ENCODE measurements around the gene SRSF4.
A peak's percentile ranks its signal among the peaks of the same experiment; 100 is the strongest.

Gene SRSF4

GRCh38 chr1:29200906-29201594 is 19.4 kb upstream of the SRSF4 start:
- DNase-seq (ENCODE audit: low read depth): no peak

GRCh38 chr1:29197993-29198392 is 16.3 kb upstream of the SRSF4 start:
- no peak for DNase-seq (ENCODE audit: low read depth)

- no peak for DNase-seq (ENCODE audit: low read depth)
These were observed 15.9 kb upstream of the SRSF4 start for GRCh38 chr1:29197590-29197924.

DNA sequence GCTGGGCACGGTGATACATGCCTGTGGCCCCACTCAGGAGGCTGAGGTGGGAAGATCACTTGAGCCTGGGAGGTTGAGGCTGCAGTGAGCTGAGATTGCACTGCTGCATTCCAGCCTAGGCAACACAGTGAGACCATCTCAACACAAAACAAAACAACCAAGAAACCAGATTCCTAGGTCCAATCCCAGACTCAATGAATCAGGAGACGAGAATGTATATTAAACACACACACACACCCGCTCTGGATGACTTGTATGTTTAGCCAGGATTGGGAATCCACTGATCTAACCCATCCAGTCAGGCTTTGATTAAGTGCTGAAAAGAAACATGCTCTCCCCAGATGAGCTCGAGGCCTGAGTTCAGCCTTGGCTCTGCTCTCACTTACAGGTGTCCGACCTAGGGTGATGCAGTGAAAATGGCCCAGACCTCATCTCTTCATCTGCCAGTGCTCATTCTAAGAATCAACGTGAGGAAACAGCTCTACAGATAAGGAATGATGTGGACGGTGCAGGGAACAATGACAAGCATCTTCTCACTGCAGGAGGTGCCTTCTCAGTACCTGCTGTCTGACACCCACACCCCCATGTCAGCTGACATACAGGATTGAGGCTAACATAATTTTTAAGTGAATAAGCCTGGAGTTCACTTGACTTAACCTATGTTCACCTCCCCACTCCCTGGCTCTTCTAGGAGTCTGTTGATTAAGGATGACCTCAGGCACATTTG is 15.3 kb upstream of the SRSF4 start:
- DNase-seq (ENCODE audit: low read depth): peak; percentile 57

- no peak for DNase-seq (ENCODE audit: low read depth)
These were observed 14.2 kb upstream of the SRSF4 start for GRCh38 chr1:29195881-29196291.

DNA sequence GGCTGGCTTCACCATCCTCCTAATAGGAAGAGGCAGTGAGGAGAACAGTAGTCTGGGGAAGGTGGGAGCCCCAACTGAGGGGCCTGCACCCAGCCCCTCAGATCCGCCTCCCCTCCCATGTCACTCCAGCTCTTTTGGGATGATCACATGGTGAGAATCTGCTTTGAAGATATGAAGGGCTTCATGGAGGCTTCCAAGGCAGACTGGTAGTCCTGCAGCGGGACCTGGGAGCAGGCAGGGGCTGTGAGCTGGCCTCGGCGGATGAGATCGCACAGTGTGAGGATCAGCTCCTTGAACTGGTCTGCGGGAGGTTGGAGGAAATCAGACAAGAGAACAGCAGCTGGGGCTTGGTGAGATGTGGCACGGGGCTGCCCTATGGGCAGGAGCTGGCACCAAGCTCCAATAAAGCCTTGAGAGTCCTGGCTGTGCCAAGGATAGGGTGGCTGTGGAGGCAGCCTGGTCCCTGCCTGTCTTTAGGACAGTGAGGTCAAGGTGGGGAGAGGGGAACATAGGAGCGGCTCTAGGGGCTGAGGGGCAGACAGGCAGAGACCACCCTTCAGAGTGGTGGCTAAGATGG is 12.3 kb upstream of the SRSF4 start:
- DNase-seq (ENCODE audit: low read depth): no peak

DNA sequence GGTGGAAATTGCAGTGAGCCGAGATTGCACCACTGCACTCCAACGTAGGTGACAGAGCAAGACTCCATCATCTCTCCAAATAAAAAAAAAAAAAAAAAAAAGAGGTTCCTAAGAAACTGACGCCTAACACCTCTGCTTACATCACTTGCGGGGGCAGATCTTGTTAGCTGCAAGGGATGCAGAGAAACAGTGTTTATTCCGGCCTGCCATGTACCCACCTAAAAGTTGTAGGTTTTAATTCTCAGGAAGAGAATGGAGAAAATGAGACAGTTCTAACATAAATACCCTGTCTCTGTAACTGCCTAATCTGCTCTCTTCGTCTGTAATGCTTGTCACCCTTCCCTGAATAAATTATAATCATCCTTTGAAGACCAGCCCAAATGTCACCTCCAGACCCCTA is 9.0 kb upstream of the SRSF4 start:
- DNase-seq (ENCODE audit: low read depth): no peak

GRCh38 chr1:29186707-29187106 is 5.0 kb upstream of the SRSF4 start:
- no peak for DNase-seq (ENCODE audit: low read depth)

DNA sequence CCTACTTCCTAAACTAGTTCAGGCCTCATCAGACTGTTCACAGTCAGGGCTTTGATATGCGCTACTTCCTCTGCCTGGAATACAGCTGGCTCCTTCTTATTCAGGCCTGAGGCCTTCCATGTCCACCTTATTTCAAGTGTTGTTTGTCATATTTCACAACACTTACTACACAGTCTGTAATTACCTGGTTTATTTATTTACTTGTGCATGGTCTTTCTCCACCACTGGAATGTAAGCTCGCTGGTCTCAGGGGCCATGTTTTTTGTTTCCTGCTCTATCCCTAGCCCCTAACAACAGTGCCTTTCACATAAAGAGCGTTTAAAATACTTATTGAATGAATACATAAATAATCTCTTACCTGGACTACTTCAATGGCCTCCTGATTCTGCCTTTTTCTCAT is 4.6 kb upstream of the SRSF4 start:
- DNase-seq (ENCODE audit: low read depth): no peak

DNA sequence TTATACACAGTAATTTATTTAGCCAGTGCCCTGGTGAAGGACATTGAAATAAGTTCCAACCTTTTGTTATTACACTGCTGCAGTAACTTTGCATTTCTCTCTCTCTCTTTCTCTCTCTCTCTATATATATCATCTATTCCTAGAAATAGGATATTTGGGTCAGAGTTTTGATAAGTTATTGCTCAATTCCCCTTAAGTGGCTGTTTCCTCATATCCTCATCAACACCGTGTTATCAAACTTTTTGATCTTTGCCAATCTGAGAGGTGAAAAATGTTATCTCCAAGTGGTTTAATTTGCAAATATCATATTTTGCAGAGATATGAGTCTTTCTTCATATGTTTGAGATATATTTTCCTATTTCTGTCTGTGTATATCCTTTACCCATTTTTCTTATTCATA is 1.6 kb upstream of the SRSF4 start:
- DNase-seq (ENCODE audit: low read depth): no peak

- DNase-seq (ENCODE audit: low read depth): no peak
These were observed 945 bp downstream of the SRSF4 start for GRCh38 chr1:29180497-29181412.

GRCh38 chr1:29179641-29180184 is 2.0 kb downstream of the SRSF4 start:
- DNase-seq (ENCODE audit: low read depth): no peak

DNA sequence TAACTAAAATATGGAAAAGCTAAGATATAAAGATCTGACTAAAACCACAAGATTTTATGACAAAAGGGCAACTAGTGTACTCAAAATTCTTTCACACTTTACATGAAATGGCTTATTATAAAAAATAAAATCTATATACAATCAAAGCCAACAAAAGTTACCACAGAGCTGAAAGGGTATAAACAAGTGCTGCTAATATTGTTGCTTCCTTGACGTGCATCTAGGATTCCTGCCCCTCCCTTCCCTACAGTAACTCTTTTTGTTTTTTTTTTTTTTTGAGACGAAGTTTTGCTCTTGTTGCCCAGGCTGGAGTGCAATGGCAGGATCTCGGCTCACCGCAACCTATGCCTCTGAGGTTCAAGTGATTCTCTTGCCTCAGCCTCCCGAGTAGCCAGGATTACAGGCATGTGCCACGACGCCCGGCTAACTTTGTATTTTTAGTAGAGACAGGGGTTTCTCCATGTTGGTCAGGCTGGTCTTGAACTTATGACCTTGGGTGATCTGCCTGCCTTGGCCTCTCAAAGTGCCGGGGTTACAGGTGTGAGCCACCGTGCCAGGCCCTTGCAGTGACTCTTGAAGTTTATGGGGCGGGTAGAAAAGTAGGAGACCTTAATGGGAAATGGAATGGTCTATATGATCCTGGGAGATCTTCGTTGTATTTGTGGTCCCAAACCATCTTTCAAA is 4.5 kb downstream of the SRSF4 start:
- no peak for DNase-seq (ENCODE audit: low read depth)

DNA sequence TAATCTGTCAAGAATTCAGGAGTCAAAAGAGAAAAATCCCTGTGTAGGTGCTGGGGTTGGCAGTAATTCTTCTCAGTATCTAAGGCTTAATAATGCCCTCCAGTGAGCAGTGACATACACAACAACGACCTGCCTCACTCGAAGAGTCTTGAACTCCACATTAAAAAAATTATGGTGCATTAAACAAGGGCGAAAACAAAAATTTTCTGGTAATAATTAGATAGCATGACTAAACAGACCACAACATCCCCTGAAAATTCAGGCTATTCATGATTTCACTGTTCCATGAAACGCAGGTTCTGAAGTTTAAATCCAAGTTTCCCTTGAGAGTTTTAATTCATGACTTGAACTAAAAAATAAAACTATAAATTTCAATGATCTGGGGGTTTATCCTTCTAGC is 5.1 kb downstream of the SRSF4 start:
- DNase-seq (ENCODE audit: low read depth): no peak

- no peak for DNase-seq (ENCODE audit: low read depth)
These were observed 9.2 kb downstream of the SRSF4 start for GRCh38 chr1:29172415-29172939.

- no peak for DNase-seq (ENCODE audit: low read depth)
These were observed 10.2 kb downstream of the SRSF4 start for GRCh38 chr1:29171521-29171920.

- DNase-seq (ENCODE audit: low read depth): peak; percentile 32
These were observed 10.6 kb downstream of the SRSF4 start for GRCh38 chr1:29171089-29171488.

GRCh38 chr1:29169976-29170375 is 11.7 kb downstream of the SRSF4 start:
- no peak for DNase-seq (ENCODE audit: low read depth)

- no peak for DNase-seq (ENCODE audit: low read depth)
These were observed 13.8 kb downstream of the SRSF4 start for GRCh38 chr1:29167904-29168303.

GRCh38 chr1:29166291-29166878 is 15.3 kb downstream of the SRSF4 start:
- DNase-seq (ENCODE audit: low read depth): no peak

DNA sequence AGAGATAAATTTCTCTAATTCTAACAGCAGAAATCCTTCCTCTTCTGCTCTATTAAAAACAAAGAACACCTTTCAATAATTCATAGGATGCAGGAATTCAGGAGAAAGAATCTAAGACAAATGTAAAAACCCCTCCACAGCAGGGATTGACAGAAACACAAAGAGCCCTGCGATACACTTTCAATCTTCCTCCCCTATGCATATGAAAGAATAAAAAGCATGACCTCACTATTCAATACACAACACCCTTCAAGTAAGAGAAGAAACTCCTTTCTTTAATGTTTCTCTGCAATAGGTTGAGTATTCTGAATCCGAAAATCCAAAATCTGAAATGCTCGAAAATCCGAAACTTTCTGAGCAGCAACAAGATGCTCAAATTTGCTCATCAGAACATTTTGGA is 17.1 kb downstream of the SRSF4 start:
- no peak for DNase-seq (ENCODE audit: low read depth)
